Heart right ventricle (tissue), 16 donors: ENCODE data around the gene LMO1. TPM values are rescaled to one million over a fixed set of nuclear protein-coding genes. Genes with fewer than 3 reads are reported as not detected.

ENCODE experiments used
- ATAC-seq, 8 donors: fragments of 200-7000 bp; cut with Tn5 transposase; one replicate each; pipeline ENCODE4 v1.9.1; 2020; ENCODE audit warnings: mild to moderate bottlenecking in 8 of 8, moderate library complexity in 8 of 8, moderate number of reproducible peaks in 1 of 8
- DNase-seq, 2 donors: peaks; one replicate each; pipeline ENCODE4 v3.0.0-alpha.2; 2020
- H3K27ac ChIP-seq, 10 donors: fragments of 200-600 bp; sonication (generic) in 2 of 10; one replicate each; pipeline versions ENCODE4 v1.5.0 to v1.8.0; 2020 to 2022; ENCODE audit warnings: mild to moderate bottlenecking in 3 of 10
- H3K27me3 ChIP-seq, 7 donors: fragments of 200-600 bp; one replicate each; pipeline ENCODE4 v1.8.0; 2021 to 2022; ENCODE audit warnings: mild to moderate bottlenecking in 2 of 7
- H3K36me3 ChIP-seq, 9 donors: fragments of 200-600 bp; sonication (generic) in 1 of 9; one replicate each; pipeline versions ENCODE4 v1.5.0 to v1.8.0; 2020 to 2022; ENCODE audit warnings: mild to moderate bottlenecking in 2 of 9
- H3K4me1 ChIP-seq, 9 donors: fragments of 200-600 bp; sonication (generic) in 1 of 9; one replicate each; pipeline versions ENCODE4 v1.5.0 to v1.8.0; 2020 to 2022; ENCODE audit warnings: mild to moderate bottlenecking in 4 of 9
- H3K4me3 ChIP-seq, 10 donors: fragments of 200-600 bp; sonication (generic) in 2 of 10; one replicate each; pipeline versions ENCODE4 v1.5.0 to v1.8.0; 2020 to 2022; ENCODE audit warnings: mild to moderate bottlenecking in 7 of 10, moderate library complexity in 2 of 10
- H3K9me3 ChIP-seq, 11 donors: fragments of 200-600 bp in 10 of 11; sonication (generic) in 2 of 11; one replicate each; pipeline versions ENCODE4 v1.5.0 to v1.8.0; 2013 to 2022; ENCODE audit warnings: mild to moderate bottlenecking in 2 of 11, control low read depth in 1 of 11, moderate library complexity in 1 of 11
- WGBS, 2 donors: extraction: QIAGEN DNeasy Blood & Tissue Kit; methylation state at CpG; one replicate each; pipeline ENCODE4 v1.1.7; 2013; ENCODE audit warnings: inconsistent platforms in 1 of 2; 5-methylcytosine and 5-hydroxymethylcytosine counted together
- intact Hi-C, 10 donors: fragments of 100-400 bp; cut with DNase I; formaldehyde crosslinking; loops; one replicate each; pipeline versions ENCODE4 v1.11.1 to v1.14.2; 2022
- polyA plus RNA-seq, 2 donors: library from polyadenylated mRNA; stranded (reverse); fragments of 200-250 nt; gene quantifications; one replicate each; pipeline ENCODE4 v1.2.3, GENCODE V29; 2013
- total RNA-seq, 10 donors: library from RNA; stranded (reverse); fragmentation: NEBNext Ultra II Directional in 3 of 10; extraction: Animal tissue kit (Norgen Biotek cat#: 25700) in 3 of 10; gene quantifications; one replicate each; pipeline versions ENCODE4 v1.2.1 to v1.2.4, GENCODE V29; 2021 to 2023
- TF ChIP-seq, protein P1 (sequence below), 9 donors: fragments of 200-600 bp; sonication (generic) in 2 of 9; IDR thresholded peaks; one replicate each; pipeline versions ENCODE4 v1.5.0 to v1.8.0; 2021 to 2022; ENCODE audit warnings: antibody characterized with exemption in 9 of 9, mild to moderate bottlenecking in 5 of 9, moderate library complexity in 1 of 9
- donor health status: Arrhythmogenic right ventricular cardiomyopathy.
- donor health status: ischemic (EF 13 %, LVEDD 7.1; RV severe dilation, severe dysfunction).
- donor health status: healthy with polysubstance abuse.
- donor health status: DM: no; HTN: yes; CAD: no.
- donor health status: DM: no; HTN: no; CAD: no.
- donor health status: ischemic (EF 25% LVEDD 6.9; RV normal size, moderate dysfunction).
- donor health status: ischemic (EF 25% LVEDD 5.7; RV mildly dilated, moderate dysfunction).
- donor health status: healthy.
- donor health status: DM: yes; HTN: yes; CAD: no.
- donor health status: Ischemic cardiomyopathy.
- donor health status: ischemic (EF 35%, LVEDD 5.7; RV mildly dilated, moderate dysfunction).
- donor health status: nonischemic (EF 11% LVEDD 7.7; RV severe dilation, severe dysfunction).
- donor health status: DM: yes; HTN: yes; CAD: no.
- donor health status: PGD.
- donor health status: ischemic (EF 29% LVEDD 5.4; RV normal size, mild dysfunction).
- donor health status: nonischemic (EF 23%, LVEDD 6.1; RV moderate dilation, normal function).

Gene LMO1
- total and polyA plus RNA-seq, 12 donors: 0.55 to 6.6 (median 2.4) TPM

DNA sequence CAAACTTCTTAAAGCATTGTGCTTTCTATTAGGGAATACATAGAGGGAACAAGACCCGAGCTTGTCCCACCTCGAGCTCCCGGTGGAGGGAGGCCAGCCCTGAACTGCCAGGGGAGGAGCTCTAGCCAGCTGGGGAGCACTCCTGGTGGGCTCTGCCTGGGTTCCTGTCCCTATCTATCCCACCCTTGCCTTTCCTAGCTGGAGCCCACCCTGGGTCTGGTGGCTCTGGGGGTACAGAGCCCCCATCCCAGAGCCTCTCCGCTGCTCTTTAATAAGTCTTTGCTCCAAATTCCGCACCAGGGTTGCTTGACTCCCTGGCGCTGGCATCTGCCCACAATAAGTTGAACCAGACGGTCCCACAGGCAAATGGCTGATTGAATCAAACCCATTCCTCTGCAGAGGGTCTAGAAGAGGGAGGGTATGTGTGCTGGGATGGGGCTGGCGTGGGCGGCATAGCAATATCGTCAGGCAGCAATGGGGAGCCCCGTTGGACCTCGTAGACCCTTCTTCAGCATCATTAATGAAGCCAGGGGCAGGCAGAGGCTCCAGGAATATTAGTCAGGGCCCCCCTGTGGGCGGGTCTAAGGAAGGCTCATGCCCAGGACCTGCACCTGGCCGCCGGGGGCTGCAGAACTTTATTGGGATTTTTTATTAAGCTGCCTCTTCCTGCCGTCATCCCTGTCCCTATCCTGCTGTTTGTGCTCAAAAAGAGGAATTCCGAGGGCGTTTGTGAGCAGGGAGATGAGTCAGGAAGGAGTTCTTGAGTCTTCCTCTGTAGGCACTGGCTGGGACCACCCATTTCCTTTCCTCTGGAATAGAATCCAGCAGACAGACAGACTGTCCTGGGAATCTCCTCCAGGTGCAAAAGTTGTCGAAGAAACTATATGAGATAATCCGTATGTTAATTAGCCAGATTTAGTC lies 56.3 kb downstream of the LMO1 start:
- peak in 3 of 8 donors; percentile 16 to 24 (median 19) for ATAC-seq
- TF ChIP-seq, protein P1, sequence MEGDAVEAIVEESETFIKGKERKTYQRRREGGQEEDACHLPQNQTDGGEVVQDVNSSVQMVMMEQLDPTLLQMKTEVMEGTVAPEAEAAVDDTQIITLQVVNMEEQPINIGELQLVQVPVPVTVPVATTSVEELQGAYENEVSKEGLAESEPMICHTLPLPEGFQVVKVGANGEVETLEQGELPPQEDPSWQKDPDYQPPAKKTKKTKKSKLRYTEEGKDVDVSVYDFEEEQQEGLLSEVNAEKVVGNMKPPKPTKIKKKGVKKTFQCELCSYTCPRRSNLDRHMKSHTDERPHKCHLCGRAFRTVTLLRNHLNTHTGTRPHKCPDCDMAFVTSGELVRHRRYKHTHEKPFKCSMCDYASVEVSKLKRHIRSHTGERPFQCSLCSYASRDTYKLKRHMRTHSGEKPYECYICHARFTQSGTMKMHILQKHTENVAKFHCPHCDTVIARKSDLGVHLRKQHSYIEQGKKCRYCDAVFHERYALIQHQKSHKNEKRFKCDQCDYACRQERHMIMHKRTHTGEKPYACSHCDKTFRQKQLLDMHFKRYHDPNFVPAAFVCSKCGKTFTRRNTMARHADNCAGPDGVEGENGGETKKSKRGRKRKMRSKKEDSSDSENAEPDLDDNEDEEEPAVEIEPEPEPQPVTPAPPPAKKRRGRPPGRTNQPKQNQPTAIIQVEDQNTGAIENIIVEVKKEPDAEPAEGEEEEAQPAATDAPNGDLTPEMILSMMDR (IDR thresholded peaks at IDR 0.05): no peak
- H3K27ac ChIP-seq: peak overlapping the region in 6 of 10 donors; percentile 4 to 90 (median 44)
- no peaks in the 10 kb centered on the region for H3K9me3 ChIP-seq
- H3K4me3 ChIP-seq: peak overlapping the region in 4 of 10 donors; percentile 31 to 44 (median 39)
- 48 to 49% methylated on average over 20 of the region's 20 CpGs for WGBS, 2 donors
- no peak for DNase-seq
- intact Hi-C loops: no loop called here
- peaks cover 0 to 46% (median 17%) of the 10 kb centered on the region in 9 donors for H3K4me1 ChIP-seq
- peaks cover 0 to 19% (median 13%) of the 10 kb centered on the region in 7 donors for H3K27me3 ChIP-seq
- H3K36me3 ChIP-seq: no peaks in the 10 kb centered on the region

DNA sequence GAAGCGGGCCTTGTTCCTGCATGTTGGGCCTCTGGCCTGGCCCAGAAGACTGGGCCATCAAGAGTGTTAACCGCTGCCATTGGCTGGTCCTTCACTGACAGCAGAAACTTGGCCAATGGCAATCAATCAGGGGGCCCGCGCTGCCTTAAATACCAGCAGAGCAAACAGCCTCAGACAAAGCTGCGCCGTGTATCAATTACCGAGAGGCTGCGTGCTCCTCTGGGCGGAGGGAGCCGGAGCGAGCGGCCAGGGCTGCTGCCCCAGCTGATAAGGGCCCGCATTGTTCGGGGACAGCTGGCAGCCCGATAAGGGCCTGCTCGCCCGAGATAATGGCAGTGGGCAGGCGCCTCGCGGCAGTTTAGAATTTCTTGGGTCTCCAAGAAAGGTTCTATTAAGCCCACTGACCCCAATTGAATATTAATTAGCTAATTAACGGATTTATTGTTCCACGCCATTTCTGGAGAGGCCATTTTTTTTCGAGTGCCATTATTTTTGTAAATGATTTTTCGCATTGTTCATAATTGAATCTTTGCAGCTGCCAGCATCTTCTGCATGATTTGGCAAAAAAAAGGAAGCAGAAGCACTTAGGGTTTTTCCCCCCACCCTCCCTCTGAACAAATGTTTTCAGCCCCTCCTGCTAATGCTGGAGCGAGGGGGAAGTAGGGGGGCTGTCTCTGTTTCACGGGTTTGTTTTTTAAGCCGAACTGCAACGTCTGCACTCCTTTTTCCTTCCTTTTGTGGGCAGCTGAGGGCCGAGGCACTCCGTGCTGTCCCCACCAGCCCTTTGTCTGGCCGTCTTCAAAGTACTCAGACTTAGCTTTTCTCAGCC lies 57.2 kb downstream of the LMO1 start:
- peak overlapping the region in 9 of 10 donors; percentile 3 to 44 (median 31) for H3K4me3 ChIP-seq
- 17 to 18% methylated on average over 31 of the region's 31 CpGs for WGBS, 2 donors
- no peaks in the 10 kb centered on the region for H3K9me3 ChIP-seq
- DNase-seq (peak; percentile 35 to 56), ATAC-seq (peak; percentile 69 to 84 (median 78))
- intact Hi-C loops: no loop called here
- H3K27me3 ChIP-seq: peaks cover 0 to 19% (median 13%) of the 10 kb centered on the region in 7 donors
- TF ChIP-seq, protein P1 (IDR thresholded peaks at IDR 0.05): no peak
- peak overlapping the region in 7 of 10 donors; percentile 10 to 90 (median 41) for H3K27ac ChIP-seq
- peaks cover 0 to 55% (median 17%) of the 10 kb centered on the region in 9 donors for H3K4me1 ChIP-seq
- no peaks in the 10 kb centered on the region for H3K36me3 ChIP-seq

DNA sequence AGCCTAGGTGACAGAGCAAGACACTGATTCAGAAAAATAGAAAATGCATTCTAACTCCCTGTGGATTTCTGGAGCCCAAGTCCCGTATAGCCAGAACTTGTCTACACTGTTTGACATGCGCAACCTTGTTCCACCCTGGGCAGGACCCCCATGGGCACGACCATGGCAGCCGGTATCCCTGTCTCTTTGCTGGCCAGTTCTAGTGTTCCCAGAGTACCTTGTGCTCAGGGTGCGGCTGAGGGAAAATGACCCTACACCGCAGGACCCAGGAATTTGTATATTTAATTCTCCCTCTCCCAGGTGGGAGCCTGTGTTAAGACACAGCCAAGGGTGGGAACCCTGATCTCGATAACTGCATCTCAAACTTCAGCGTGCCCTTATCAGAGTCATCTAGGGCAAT lies 58.1 kb downstream of the LMO1 start:
- Histone ChIP-seq H3K9me3 (no peaks in the 10 kb centered on the region), H3K4me1 (peaks cover 0 to 56% (median 17%) of the 10 kb centered on the region in 9 donors), H3K36me3 (no peaks in the 10 kb centered on the region), H3K27ac (peak overlapping the region in 1 of 10 donors; percentile 90), H3K27me3 (peaks cover 0 to 19% (median 13%) of the 10 kb centered on the region in 7 donors), H3K4me3 (no peak overlapping the region)
- DNase-seq: no peak
- intact Hi-C loops: no loop called here
- TF ChIP-seq, protein P1 (IDR thresholded peaks at IDR 0.05): no peak
- 92 to 94% methylated on average over 8 of the region's 8 CpGs for WGBS, 2 donors
- no peak for ATAC-seq

DNA sequence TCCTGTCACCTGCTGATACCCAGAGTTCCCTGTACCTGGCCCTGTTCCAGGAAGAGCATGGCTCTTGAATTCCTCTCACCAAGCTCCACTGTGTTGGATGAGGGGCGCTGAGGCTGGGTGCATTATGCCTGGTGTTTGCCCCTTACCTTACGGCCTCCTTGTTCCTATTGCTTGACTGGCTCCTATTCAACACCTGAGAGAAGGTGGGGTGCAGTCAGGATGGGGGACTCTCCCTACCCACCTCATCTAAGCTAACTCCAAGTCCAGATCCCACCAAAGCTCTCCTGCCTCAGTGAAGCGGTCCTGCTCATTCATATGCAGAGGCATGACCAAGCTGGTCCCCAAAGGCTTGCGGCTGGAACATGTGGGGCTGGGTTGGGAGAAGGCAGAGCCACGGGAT lies 59.1 kb downstream of the LMO1 start:
- Histone ChIP-seq H3K4me1 (peaks cover 0 to 56% (median 17%) of the 10 kb centered on the region in 9 donors), H3K4me3 (no peak overlapping the region), H3K27me3 (peaks cover 0 to 23% (median 13%) of the 10 kb centered on the region in 7 donors), H3K36me3 (no peaks in the 10 kb centered on the region), H3K27ac (no peak overlapping the region), H3K9me3 (no peaks in the 10 kb centered on the region)
- DNase-seq (no peak), ATAC-seq (no peak)
- intact Hi-C loops: no loop called here
- WGBS, 2 donors: 54 to 68% methylated on average over 5 of the region's 5 CpGs
- TF ChIP-seq, protein P1 (IDR thresholded peaks at IDR 0.05): no peak
